Measurements from ENCODE around the gene BBS9.
"Not testable (repeated sequence)": the region's sequence is repeated elsewhere in the genome, so short reads cannot be mapped to it uniquely, and the experiment has no call there.

BBS9 gene

DNA sequence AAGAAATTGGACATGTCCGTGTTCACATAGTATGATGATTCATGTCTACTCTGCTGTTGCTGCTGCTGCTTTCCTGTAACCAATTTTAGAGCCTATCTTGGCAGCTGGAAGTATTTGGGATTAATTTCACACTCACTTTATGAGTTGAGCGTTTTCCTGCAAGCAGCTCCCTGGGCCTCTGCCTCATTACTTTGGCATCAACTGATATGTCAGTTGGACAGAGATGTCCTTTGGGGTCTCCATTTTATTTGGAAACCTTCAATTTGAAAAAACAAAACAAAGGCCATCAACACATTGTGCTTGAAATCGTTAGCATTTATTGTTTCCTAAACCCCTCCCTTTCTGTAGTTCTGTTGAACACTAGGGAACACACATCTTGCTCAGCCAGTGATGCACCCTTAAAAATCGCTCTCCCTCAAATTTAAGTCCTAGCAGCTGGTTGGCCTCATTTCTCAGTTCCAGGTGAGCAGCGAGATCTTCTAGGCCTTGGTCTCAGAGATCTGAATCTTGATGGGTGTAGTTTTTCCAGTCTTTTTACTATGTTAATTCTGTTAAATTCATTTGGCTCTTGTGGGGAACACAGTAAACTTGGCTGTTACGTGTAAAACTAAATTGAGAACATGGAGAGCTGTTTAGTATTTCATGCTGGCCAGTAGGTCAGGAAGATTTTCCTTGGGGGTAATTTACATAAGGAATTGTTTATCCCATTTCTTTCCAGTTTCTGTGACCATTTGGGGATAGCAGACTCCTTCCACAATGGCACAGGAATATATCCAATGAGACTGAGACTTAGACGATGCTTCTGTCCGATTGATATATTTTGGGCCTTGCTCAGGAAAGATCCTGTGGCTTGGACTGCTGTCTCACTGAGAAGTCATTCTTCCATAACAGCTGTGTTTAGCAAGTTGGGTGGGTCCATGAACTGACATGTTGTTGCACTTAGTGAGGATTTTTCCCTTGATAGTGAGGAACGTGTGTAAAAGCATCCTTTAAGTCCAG lies 371.6 kb downstream of the BBS9 start:
- DNase-seq (ENCODE audit: low read depth), result no peak

- no peak for DNase-seq (ENCODE audit: low read depth)
These were observed 373.6 kb downstream of the BBS9 start for GRCh38 chr7:33503014-33503413.

DNA sequence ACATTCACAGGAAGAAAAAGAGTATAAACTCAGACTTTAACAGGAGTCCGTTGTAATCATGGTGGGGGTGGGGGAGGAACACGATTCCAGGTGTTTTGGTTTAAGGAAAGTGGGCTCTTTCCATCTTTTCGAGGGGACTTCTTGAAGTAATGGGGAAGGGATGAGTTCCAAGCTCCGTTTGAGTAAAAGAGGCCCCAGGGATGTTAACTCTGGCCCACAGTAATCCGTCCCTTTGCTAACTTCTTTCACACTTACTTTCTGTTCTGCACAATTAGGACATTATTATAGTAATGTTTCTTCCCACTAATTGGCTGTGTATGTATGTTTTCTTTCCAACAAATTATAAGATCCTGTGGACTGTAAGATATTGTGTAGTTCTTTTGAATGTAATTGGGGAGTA lies 374.4 kb downstream of the BBS9 start:
- no peak for DNase-seq (ENCODE audit: low read depth)

DNA sequence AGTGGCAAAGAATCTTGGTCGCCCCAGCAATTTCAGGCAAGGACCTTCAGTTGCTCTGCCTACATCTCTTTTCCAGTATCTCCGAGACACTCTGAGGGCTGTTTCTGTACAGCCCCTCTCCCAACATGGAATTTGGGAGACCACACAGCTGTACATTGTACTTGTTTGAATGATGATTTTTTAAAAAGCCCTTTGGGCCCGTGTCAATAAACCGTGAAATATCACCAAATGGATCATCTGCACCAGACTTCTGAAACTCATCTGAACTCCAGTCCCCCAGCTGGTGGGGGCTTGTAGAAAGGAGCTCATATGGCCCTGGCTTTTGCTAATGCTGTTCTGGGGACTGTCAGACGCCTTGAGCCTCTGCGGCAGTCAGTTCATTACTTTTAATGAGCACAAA lies 374.9 kb downstream of the BBS9 start:
- DNase-seq (ENCODE audit: low read depth), result no peak

DNA sequence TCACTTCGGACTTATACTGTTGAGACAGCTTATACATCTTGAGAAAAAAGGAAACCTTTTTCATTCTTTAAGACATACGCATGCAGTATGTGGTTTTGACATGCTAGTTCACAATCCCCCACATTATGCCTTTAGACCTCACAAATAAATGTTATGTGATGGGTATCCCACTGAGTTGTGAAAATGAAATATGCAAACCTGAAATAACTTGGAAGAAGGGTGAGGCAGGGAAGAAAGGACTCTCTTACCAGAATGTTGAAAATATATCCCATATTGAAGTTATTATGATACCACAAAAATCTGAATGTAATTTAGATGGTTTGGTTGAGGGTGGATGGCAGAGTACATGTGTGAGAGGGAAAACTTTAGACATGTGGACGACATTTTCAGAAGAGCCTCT lies 379.8 kb downstream of the BBS9 start:
- no peak for DNase-seq (ENCODE audit: low read depth)

DNA sequence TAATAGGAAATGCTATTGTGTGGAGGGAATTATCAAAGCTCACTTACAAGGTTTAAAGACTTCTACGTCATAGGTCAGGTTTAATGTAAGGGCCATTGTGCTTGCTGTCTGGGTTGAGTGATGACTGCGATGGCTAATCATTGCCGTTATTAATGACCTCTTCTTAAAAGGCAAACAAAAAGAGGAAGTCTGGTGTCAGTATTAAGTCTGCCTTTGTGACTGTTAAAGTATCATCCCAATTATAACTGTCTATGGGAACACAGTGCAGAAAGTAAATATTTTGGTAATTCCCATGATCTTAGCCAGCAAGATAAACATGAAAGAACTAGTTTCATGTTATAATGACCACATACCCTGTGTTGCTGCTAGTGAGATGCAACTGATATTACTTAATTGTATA lies 382.4 kb downstream of the BBS9 start:
- no peak for DNase-seq (ENCODE audit: low read depth)

- no peak for DNase-seq (ENCODE audit: low read depth)
These were observed 387.2 kb downstream of the BBS9 start for GRCh38 chr7:33516568-33516967.

GRCh38 chr7:33517191-33517590 lies 387.8 kb downstream of the BBS9 start:
- no peak for DNase-seq (ENCODE audit: low read depth)

DNA sequence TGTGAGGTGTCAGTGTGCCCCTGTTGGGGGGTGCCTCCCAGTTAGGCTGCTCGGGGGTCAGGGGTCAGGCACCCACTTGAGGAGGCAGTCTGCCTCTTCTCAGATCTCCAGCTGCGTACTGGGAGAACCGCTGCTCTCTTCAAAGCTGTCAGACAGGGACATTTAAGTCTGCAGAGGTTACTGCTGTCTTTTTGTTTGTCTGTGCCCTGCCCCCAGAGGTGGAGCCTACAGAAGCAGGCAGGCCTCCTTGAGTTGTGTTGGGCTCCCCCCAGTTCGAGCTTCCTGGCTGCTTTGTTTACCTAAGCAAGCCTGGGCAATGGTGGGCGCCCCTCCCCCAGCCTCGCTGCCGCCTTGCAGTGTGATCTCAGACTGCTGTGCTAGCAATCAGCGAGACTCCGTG lies 397.6 kb downstream of the BBS9 start:
- DNase-seq (ENCODE audit: low read depth), result not testable (repeated sequence)

- not testable (repeated sequence) for DNase-seq (ENCODE audit: low read depth)
These were observed 398.2 kb downstream of the BBS9 start for GRCh38 chr7:33527613-33528012.

DNA sequence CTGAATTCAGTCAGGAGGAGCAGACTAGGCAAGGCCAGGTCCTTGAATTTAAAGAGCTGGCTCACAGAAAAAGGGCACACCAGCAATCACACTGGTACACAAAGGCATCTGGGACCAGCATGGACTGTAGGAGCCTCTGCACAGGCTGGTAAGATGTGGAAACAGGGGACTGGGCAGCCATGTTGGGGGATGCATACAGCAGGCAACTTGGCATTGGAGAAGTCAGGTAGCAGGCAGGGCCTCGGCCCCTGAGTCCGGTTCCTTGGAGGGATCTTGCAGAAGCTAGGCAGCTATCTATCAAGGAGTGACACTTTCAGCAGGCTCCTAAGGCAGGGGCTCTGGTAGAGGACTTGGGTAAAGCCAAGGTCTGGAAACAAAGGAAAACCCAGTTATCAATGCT lies 399.7 kb downstream of the BBS9 start:
- DNase-seq (ENCODE audit: low read depth), result no peak

DNA sequence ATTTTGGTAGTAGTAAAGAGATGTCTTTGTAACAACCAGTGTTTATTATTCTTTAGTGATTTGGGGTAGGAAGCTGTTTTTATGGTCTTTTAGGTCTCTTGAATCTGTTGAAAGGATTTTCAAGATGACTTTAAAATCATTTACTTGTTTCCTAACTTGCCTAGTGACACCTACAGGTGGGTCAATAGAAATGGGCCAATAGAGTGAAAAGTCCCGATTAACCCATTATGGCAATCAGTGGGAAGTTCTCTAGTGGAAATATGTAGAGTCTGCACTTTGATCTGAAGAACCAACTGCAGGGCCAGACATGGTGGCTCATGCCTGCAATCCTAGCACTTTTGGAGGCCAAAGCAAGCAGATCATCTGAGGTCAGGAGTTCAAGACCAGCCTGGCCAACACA lies 401.3 kb downstream of the BBS9 start:
- DNase-seq (ENCODE audit: low read depth), result no peak

- no peak for DNase-seq (ENCODE audit: low read depth)
These were observed 402.5 kb downstream of the BBS9 start for GRCh38 chr7:33531888-33532287.

DNA sequence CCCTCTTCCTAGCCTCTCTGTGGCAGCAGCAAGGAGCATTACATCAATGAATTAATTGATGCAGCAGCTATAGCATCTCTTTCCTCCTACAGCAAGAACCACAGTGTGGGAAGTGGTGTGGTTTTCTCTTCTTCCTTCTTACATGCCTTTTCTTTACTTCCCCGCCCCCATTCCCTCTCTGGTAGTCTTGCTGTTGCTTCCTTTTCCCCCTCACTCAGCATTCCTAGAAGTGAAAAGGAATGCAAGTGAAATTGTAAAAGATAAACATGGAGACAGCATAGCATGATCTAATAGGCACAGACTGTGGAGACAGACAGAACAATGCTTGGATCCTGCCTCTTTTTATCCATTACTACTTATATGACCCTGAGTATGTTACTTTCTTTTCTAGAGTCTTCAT lies 405.5 kb downstream of the BBS9 start:
- DNase-seq (ENCODE audit: low read depth), result no peak

GRCh38 chr7:33535989-33536388 lies 406.6 kb downstream of the BBS9 start:
- DNase-seq (ENCODE audit: low read depth), result no peak

DNA sequence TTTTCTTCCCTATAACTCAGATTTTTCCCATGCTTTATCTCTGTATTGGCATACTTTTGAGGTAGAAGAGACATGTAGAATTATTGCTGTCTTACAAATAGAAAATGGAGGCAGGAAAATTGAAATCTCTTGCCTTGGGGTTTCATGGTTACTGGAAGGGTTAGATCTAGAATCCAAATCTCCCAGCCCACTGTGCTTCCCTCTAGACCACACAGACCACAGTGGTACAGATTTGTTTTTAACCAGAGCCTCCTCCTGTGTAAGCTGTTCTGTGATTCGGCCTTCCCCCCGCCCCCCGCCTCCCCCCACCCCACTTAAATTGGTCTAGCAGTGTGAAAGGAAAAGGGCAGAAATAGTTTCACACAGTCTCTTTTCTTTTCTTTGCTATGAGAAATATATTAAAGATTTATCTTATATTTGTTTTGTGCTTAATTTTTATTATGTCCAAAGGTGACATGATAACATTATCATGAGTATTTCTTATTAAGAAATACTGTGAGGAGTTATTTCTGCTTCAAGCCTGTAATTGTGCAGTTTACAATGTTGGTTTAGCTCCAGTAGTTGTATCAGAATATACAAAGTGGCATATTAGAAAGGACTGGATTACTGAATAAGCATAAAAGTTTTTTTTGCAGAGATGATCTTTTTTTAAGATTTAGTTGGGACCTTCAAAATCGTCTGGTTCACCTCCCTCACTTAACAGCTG lies 407.2 kb downstream of the BBS9 start:
- no peak for DNase-seq (ENCODE audit: low read depth)

- DNase-seq (ENCODE audit: low read depth), result no peak
These were observed 407.7 kb downstream of the BBS9 start for GRCh38 chr7:33537104-33537477.

DNA sequence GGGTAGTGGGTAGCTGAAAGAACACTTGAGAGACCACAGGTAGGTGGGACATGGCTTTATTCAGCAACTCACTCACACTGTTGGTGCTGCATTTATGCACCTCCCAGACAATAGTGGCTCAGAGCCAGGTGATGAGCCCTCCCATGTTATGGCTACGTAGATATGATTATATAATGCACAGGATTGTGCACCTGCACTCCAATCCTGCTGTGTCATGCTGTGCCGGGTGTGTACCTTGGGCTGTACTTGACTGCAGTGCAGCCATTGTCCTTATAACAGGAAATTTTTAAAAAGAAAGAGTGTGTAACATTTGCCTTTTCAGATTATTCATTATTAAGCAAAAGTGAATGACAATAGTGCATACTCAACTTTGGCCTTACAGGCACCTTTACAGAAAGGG lies 409.8 kb downstream of the BBS9 start:
- DNase-seq (ENCODE audit: low read depth), result no peak

- no peak for DNase-seq (ENCODE audit: low read depth)
These were observed 410.5 kb downstream of the BBS9 start for GRCh38 chr7:33539659-33540400.

GRCh38 chr7:33547880-33548279 lies 418.5 kb downstream of the BBS9 start:
- no peak for DNase-seq (ENCODE audit: low read depth)

DNA sequence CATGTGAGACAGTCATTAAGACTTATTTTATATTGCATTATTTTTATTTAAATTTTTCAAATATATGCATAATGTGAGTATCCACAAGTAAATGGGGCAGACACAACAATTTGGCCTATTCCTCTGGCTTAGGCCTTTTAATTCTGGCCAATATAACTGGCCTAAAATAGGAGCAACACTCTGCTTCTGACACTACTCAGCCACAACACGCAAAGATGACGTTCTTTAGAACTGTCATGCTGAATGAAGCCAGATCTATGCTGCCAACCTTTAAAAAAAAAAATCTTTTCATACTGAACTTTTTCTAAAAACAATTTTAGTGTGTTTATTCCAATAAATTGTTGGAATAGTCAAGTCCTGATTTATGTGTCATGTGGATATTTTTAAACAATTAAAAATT lies 421.0 kb downstream of the BBS9 start:
- no peak for DNase-seq (ENCODE audit: low read depth)

- DNase-seq (ENCODE audit: low read depth), result no peak
These were observed 421.6 kb downstream of the BBS9 start for GRCh38 chr7:33550979-33551378.

GRCh38 chr7:33554046-33554445 lies 424.7 kb downstream of the BBS9 start:
- DNase-seq (ENCODE audit: low read depth), result no peak
